A673 (cell line): Measurements from ENCODE around the gene COL5A2. TPM values are rescaled to one million over a fixed set of nuclear protein-coding genes. Genes with fewer than 3 reads are reported as not detected.

Source experiments
- BruUV-seq: library from RNA; stranded (reverse); fragments of 400-500 nt; replicated peaks from 2 replicates; lab custom pipeline; 2021; lab: Mats Ljungman, UMichigan
- CTCF ChIA-PET: fragments of 300-600 bp; sonication (Branson Sonifier 250); formaldehyde crosslinking; loops from one replicate; lab custom pipeline; 2022; ENCODE audit warnings: antibody characterized with exemption; lab: Charles Lee
- POLR2A ChIA-PET: fragments of 300-600 bp; sonication (Branson Sonifier 250); formaldehyde crosslinking; loops from one replicate; lab custom pipeline; 2022; ENCODE audit warnings: antibody characterized with exemption; ENCODE audit not compliant: low non-redundant PET; lab: Charles Lee
- DNase-seq: peaks from one replicate; pipeline ENCODE4 v3.0.0-alpha.2; 2015; ENCODE audit warnings: low spot score
- H3K27ac ChIP-seq: fragments of 200-600 bp; sonication (generic); 2 replicates; pipeline ENCODE4 v1.5.1; 2016; ENCODE audit warnings: mixed run types, low read depth, mild to moderate bottlenecking, mixed read lengths, antibody characterized with exemption, low read length; ENCODE audit not compliant: poor library complexity, severe bottlenecking
- H3K27me3 ChIP-seq: fragments of 200-600 bp; sonication (generic); replicated peaks from 2 replicates; pipeline ENCODE4 v1.6.1; 2017; ENCODE audit warnings: mixed run types, low read depth, mild to moderate bottlenecking, mixed read lengths, antibody characterized with exemption, low read length; ENCODE audit not compliant: insufficient read depth, poor library complexity
- H3K36me3 ChIP-seq: fragments of 200-600 bp; sonication (generic); 2 replicates; pipeline ENCODE4 v1.6.1; 2016; ENCODE audit warnings: mixed run types, mild to moderate bottlenecking, mixed read lengths, antibody characterized with exemption, low read length; ENCODE audit not compliant: insufficient read depth, poor library complexity, severe bottlenecking
- H3K4me1 ChIP-seq: fragments of 200-600 bp; sonication (generic); 2 replicates; pipeline ENCODE4 v1.6.1; 2017; ENCODE audit warnings: mixed run types, mild to moderate bottlenecking, mixed read lengths, antibody characterized with exemption, low read length; ENCODE audit not compliant: insufficient read depth, poor library complexity, severe bottlenecking
- H3K4me3 ChIP-seq: fragments of 200-600 bp; sonication (generic); 2 replicates; pipeline ENCODE4 v1.5.1; 2016; ENCODE audit warnings: low read depth, mixed run types, mild to moderate bottlenecking, mixed read lengths, low read length; ENCODE audit not compliant: poor library complexity, severe bottlenecking
- H3K9me3 ChIP-seq: fragments of 200-600 bp; sonication (generic); 2 replicates; pipeline ENCODE4 v1.6.1; 2016; ENCODE audit warnings: mixed run types, low read depth, mild to moderate bottlenecking, mixed read lengths, antibody characterized with exemption, low read length; ENCODE audit not compliant: poor library complexity, severe bottlenecking
- EZH2 ChIP-seq: fragments of 200-600 bp; sonication (generic); IDR thresholded peaks from 2 replicates; pipeline ENCODE4 v1.6.1; 2017; ENCODE audit warnings: borderline replicate concordance, low read depth, mild to moderate bottlenecking, mixed read lengths, antibody characterized with exemption, low read length; ENCODE audit not compliant: poor library complexity, severe bottlenecking
- intact Hi-C: fragments of 100-400 bp; cut with micrococcal nuclease; formaldehyde crosslinking; loops from one replicate; pipeline ENCODE4 v1.10.0; 2022; ENCODE audit not compliant: unreplicated experiment
- total RNA-seq: library from RNA; stranded (reverse); gene quantifications from 2 replicates; pipeline ENCODE4 v1.2.3, GENCODE V29; 2021
- TF ChIP-seq, protein P1 (sequence below): fragments of 300-800, 200-600 bp; sonication (generic); conservative IDR thresholded peaks from 2 replicates; pipeline ENCODE4 v1.5.1; 2017; ENCODE audit warnings: low read depth, mild to moderate bottlenecking, antibody characterized with exemption, low read length, moderate library complexity, mixed read lengths

Gene COL5A2
- total RNA-seq, 1 experiment from 2014 or later: 92.2 TPM

DNA sequence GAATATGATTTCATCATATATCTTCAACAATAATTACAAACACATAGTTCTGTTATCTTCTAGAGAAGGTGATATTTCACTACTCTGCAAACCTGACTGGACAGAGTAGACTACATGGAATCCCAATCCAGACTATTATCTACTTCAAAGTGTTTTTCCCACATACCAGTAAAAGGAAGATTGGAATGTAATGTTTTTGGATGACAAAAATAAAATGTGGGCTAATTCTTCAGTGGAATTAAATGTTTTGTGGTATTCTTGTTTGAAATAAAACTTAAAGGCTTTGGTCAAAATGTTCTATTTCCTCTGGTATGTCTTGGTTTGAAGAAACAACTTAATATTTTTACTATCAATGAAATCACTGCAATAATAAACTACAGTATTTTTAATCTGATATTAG lies 22.1 kb downstream of the COL5A2 start:
- intact Hi-C loops: no loop called here
- DNase-seq: no peak
- H3K27ac ChIP-seq: no peak overlapping the region
- TF ChIP-seq, protein P1, sequence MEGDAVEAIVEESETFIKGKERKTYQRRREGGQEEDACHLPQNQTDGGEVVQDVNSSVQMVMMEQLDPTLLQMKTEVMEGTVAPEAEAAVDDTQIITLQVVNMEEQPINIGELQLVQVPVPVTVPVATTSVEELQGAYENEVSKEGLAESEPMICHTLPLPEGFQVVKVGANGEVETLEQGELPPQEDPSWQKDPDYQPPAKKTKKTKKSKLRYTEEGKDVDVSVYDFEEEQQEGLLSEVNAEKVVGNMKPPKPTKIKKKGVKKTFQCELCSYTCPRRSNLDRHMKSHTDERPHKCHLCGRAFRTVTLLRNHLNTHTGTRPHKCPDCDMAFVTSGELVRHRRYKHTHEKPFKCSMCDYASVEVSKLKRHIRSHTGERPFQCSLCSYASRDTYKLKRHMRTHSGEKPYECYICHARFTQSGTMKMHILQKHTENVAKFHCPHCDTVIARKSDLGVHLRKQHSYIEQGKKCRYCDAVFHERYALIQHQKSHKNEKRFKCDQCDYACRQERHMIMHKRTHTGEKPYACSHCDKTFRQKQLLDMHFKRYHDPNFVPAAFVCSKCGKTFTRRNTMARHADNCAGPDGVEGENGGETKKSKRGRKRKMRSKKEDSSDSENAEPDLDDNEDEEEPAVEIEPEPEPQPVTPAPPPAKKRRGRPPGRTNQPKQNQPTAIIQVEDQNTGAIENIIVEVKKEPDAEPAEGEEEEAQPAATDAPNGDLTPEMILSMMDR: no peak
- TF ChIP-seq EZH2: no peak
- H3K4me3 ChIP-seq: no peak overlapping the region
- POLR2A ChIA-PET: no interaction called here
- H3K36me3 ChIP-seq: no peaks in the 10 kb centered on the region
- H3K4me1 ChIP-seq: peaks cover 20% of the 10 kb centered on the region
- no peaks in the 10 kb centered on the region for H3K9me3 ChIP-seq
- no peaks in the 10 kb centered on the region for H3K27me3 ChIP-seq
- no TSS peak for BruUV-seq
- CTCF ChIA-PET: no interaction called here

DNA sequence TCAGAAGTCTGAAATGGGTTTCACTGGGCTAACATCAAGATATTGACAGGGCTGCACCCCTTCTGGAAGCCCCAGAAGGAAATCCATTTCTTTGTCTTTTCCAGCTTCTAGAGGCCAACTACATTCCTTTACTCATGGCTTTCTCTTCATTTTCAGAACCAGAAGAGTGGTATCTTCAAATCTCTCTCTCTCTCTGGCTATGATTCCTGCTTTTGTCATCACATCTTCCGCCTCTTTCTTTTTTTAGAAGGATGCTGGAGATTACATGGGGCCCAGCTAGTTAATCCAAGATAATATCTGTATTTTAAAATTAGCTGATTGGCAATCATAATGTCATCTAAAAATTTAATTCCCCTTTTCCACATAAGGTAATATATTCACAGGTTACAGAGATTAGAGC lies 23.8 kb downstream of the COL5A2 start:
- Histone ChIP-seq H3K9me3 (no peaks in the 10 kb centered on the region), H3K27me3 (no peaks in the 10 kb centered on the region), H3K4me3 (no peak overlapping the region), H3K4me1 (peaks cover 23% of the 10 kb centered on the region), H3K27ac (no peak overlapping the region), H3K36me3 (no peaks in the 10 kb centered on the region)
- no peak for DNase-seq
- TF ChIP-seq EZH2: no peak
- TF ChIP-seq, protein P1: no peak
- BruUV-seq: no TSS peak
- POLR2A ChIA-PET: interaction anchor here (0.6 kb wide), 1 partner anchor 258 kb away, joined by 3 read pairs; no protein-coding TSS in a partner anchor
- CTCF ChIA-PET: interaction anchor here (0.6 kb wide), 1 partner anchor 503 kb away, joined by 10 read pairs; no protein-coding TSS in a partner anchor
- intact Hi-C loops: no loop called here

DNA sequence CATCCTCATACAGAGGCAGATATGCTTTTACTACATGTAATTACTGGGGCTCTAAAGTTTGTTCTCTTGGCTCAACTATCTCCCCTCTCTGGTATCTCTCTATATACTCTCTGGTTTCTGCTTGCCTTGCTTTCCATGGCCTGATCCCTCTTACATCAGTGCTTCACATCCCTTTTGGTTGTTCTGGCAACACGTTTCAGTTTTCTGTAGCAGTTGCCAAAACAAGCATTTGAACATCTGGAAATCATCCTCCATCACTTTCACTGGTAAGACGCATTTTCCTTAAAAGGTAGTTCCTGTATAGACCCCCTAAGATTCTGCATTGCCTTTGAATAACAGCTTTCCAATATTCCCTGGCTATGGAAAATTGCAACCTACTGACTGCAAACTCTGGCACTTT lies 25.9 kb downstream of the COL5A2 start:
- intact Hi-C loops: no loop called here
- no peaks in the 10 kb centered on the region for H3K36me3 ChIP-seq
- H3K9me3 ChIP-seq: no peaks in the 10 kb centered on the region
- H3K4me3 ChIP-seq: no peak overlapping the region
- H3K4me1 ChIP-seq: peaks cover 37% of the 10 kb centered on the region
- no peak for TF ChIP-seq EZH2
- TF ChIP-seq, protein P1: no peak
- no peak overlapping the region for H3K27ac ChIP-seq
- BruUV-seq: no TSS peak
- H3K27me3 ChIP-seq: no peaks in the 10 kb centered on the region
- CTCF ChIA-PET: no interaction called here
- POLR2A ChIA-PET: interaction anchor here (0.6 kb wide), 1 partner anchor 1803 kb away, joined by 3 read pairs; no protein-coding TSS in a partner anchor
- no peak for DNase-seq
